ENCODE data around the gene ZFYVE16. TPM values are rescaled to one million over a fixed set of nuclear protein-coding genes. Genes with fewer than 3 reads are reported as not detected.

The ZFYVE16 gene
- total RNA-seq, 1 donor from 2014 or later = 26.9 TPM

DNA sequence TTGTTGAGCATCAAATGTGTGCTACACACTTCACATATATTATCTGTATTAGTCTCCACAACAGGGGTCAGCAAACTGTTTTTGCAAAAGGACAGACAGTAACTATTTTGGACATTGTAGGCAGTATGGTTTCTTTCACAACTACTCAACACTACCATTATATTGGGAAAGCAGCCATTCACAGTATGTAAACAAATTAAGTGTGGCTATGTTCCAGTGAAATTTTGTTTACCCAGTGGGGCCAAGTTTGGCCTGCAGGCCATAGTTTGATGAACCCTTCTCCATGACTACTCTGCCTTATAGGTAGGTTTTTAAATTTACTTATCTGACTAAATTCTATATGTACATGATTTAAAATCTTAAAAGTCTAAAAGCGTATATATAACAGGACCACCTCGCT lies 67.1 kb downstream of the ZFYVE16 start:
- TF ChIP-seq, protein P1, sequence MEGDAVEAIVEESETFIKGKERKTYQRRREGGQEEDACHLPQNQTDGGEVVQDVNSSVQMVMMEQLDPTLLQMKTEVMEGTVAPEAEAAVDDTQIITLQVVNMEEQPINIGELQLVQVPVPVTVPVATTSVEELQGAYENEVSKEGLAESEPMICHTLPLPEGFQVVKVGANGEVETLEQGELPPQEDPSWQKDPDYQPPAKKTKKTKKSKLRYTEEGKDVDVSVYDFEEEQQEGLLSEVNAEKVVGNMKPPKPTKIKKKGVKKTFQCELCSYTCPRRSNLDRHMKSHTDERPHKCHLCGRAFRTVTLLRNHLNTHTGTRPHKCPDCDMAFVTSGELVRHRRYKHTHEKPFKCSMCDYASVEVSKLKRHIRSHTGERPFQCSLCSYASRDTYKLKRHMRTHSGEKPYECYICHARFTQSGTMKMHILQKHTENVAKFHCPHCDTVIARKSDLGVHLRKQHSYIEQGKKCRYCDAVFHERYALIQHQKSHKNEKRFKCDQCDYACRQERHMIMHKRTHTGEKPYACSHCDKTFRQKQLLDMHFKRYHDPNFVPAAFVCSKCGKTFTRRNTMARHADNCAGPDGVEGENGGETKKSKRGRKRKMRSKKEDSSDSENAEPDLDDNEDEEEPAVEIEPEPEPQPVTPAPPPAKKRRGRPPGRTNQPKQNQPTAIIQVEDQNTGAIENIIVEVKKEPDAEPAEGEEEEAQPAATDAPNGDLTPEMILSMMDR (conservative IDR thresholded peaks at IDR 0.05; ENCODE audit: low read depth, low read length) = no peak
- H3K4me3 ChIP-seq (ENCODE audit: low read depth, low read length) = no peak overlapping the region
- no peak for DNase-seq (ENCODE audit: low read depth)

DNA sequence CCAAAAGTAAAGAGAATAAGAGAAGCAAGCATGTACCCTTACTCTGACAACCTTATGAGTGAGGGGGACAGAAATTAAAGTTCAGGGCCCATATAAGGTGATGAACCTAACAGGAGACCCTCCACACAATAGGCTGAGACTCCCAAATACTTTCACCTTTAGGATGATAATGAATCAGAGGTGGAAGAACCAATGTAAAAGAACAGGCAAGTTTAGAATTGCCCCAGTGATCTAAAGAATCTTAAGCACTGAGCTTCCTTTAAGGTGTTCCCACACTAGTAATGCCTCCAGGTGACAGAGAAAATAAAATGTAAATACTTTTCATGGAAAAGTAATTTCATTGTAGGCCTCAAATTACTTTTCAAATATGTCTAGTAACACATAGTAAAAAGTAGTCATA lies 71.8 kb downstream of the ZFYVE16 start:
- no peak for DNase-seq (ENCODE audit: low read depth)
- no peak overlapping the region for H3K4me3 ChIP-seq (ENCODE audit: low read depth, low read length)
- TF ChIP-seq, protein P1 (conservative IDR thresholded peaks at IDR 0.05; ENCODE audit: low read depth, low read length) = no peak

DNA sequence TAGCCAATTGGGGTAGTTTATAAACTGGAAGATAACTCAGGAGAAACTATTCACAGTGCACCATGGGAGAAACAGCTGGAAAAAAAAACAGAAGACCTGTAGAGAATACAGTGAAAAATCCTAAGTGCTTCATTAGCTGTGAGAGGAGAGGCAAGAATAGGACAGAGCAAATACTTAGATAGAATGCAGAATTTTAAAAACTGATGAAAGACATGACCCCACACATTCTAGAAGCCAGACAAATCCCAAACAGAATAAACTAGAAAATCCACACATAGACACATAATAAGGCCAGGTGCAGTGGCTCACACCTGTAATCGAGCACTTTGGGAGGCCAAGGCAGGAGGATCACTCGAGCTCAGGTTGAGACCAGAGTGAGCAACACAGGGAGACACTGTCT lies 72.5 kb downstream of the ZFYVE16 start:
- TF ChIP-seq, protein P1 (conservative IDR thresholded peaks at IDR 0.05; ENCODE audit: low read depth, low read length) = no peak
- DNase-seq (ENCODE audit: low read depth) = no peak
- H3K4me3 ChIP-seq (ENCODE audit: low read depth, low read length) = no peak overlapping the region

DNA sequence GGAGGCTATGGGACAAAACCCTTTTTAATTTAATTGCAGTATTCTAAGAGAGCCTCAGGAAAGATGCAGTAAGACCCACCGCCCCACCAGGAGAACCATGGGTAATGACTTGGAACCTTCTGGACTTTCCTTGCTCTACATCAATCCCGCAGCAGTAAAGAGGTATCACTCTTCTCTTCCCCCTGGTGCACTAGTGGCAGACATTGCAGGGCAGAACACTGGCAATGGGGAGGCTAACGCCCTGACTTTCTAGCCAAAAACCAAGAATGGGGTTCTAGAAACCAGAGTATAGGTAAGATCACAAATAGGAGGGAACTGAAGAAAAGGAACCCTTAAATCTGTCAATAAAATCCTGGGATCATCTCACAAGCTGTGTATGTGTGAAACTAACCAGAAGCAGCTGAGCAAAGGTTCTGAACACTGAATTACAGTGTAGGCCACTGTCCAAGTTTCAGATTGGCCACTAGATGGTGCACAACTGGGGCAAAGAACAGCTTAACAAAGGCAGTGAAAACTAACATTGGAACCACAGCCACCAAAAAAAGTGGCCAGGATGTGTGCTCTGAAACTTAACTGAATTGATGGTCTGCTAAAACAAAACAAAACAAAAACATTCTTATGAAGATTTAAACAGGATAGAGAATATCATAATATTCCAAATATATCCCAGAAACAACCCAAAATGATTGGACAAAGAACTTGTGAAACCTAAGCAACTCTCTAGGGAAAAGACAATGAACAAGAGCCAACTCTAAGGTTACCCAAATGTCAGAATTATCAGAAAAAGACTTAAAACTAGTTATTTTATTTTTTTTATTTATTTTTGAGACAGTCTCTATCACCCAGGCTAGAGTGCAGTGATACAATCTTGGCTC lies 73.4 kb downstream of the ZFYVE16 start:
- H3K4me3 ChIP-seq (ENCODE audit: low read depth, low read length) = no peak overlapping the region
- TF ChIP-seq, protein P1 (conservative IDR thresholded peaks at IDR 0.05; ENCODE audit: low read depth, low read length) = peak; percentile 96
- DNase-seq (ENCODE audit: low read depth) = no peak

DNA sequence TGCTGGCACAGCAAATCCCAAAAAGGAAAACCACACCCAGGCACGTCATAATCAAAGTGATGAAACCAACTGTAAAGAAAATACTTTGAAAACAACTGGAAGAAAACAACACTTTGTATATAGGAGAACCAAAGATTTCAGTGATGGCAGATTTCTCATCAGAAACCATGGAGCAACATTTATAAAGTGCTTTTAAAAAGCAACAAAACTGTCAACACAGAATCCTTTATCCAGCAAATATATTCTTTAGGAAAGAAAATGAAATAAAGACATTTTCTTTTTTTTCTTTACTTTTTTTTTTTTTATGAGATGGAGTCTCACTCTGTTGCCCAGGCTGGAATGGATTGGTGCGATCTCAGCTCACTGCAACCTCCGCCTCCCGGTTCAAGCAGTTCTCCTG lies 74.7 kb downstream of the ZFYVE16 start:
- TF ChIP-seq, protein P1 (conservative IDR thresholded peaks at IDR 0.05; ENCODE audit: low read depth, low read length) = no peak
- DNase-seq (ENCODE audit: low read depth) = no peak
- no peak overlapping the region for H3K4me3 ChIP-seq (ENCODE audit: low read depth, low read length)

DNA sequence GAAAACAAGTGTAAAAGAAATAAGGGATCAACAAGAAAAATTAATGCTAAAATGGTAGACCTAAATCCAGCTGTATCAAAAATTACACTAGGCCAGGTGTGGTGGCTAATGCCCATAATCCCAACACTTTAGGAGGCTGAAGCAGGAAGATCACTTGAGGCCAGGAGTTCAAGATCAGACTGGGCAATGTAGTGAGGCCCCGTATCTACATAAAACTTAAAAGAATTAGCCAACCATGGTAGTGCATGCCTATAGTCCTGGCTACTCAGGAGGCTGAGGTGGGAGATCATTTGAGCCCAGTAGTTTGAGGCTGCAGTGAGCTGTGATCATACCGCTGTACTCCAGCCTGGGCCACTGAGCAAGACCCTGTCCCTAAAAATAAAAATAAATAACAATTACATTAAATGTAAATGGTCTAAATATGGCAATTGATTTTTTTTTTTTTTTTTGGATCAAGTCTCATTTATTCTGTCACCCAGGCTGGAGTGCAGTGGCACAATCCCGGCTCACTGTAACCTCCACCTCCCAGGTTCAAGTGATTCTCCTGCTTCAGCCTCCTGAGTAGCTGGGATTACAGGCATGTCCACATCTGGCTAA lies 75.9 kb downstream of the ZFYVE16 start:
- TF ChIP-seq, protein P1 (conservative IDR thresholded peaks at IDR 0.05; ENCODE audit: low read depth, low read length) = no peak
- DNase-seq (ENCODE audit: low read depth) = no peak
- no peak overlapping the region for H3K4me3 ChIP-seq (ENCODE audit: low read depth, low read length)

All from epithelial cell of proximal tubule (primary cell).